ENCODE results near the gene PAFAH1B1.

PAFAH1B1 gene

GRCh38 chr17:2723997-2724783 is 130.7 kb downstream of the PAFAH1B1 start:
- Histone ChIP-seq H3K4me3 (peak overlapping the region; percentile 62), H3K27ac (peak overlapping the region in 1 of 2 donors; percentile 37)
- TF ChIP-seq CTCF (IDR thresholded peaks at IDR 0.05) = no peak
- DNase-seq (ENCODE audit: low spot score) = no peak

GRCh38 chr17:2724784-2725164 is 131.3 kb downstream of the PAFAH1B1 start:
- DNase-seq (ENCODE audit: low spot score) = no peak
- TF ChIP-seq CTCF (IDR thresholded peaks at IDR 0.05) = no peak
- H3K4me3 ChIP-seq = peak overlapping the region; percentile 62

GRCh38 chr17:2730764-2731353 is 137.4 kb downstream of the PAFAH1B1 start:
- no peak for TF ChIP-seq CTCF (IDR thresholded peaks at IDR 0.05)
- no peak overlapping the region for H3K27ac ChIP-seq
- no peak for DNase-seq (ENCODE audit: low spot score)
- H3K4me3 ChIP-seq = no peak overlapping the region

More at GRCh38 chr17:2724784-2725164, 131.3 kb downstream of the PAFAH1B1 start:
- peak overlapping the region in 1 of 2 donors; percentile 37 for H3K27ac ChIP-seq

- DNase-seq (ENCODE audit: low spot score) = no peak
- no peak for TF ChIP-seq CTCF (IDR thresholded peaks at IDR 0.05)
- Histone ChIP-seq H3K27ac (no peak overlapping the region), H3K4me3 (no peak overlapping the region)
These were observed 138.4 kb downstream of the PAFAH1B1 start for GRCh38 chr17:2731807-2732206.

GRCh38 chr17:2734939-2735338 is 141.5 kb downstream of the PAFAH1B1 start:
- Histone ChIP-seq H3K4me3 (no peak overlapping the region), H3K27ac (no peak overlapping the region)
- TF ChIP-seq CTCF (IDR thresholded peaks at IDR 0.05) = no peak
- no peak for DNase-seq (ENCODE audit: low spot score)
